ENCODE data around the gene ARID5B. TPM values are rescaled to one million over a fixed set of nuclear protein-coding genes. Genes with fewer than 3 reads are reported as not detected.
A peak's percentile ranks its signal among the peaks of the same experiment; 100 is the strongest.

Gene ARID5B
- total RNA-seq, 2 donors from 2014 or later, result 74.4 to 113 TPM

GRCh38 chr10:62077330-62078015 lies 176.0 kb downstream of the ARID5B start:
- Mint-ChIP-seq H3K9me3 (peaks cover 0 to 4% of the 10 kb centered on the region in 2 donors), H3K4me3 (peak overlapping the region in 1 of 2 donors; percentile 66), H3K27ac (peak overlapping the region; percentile 89), H3K36me3 (ENCODE audit: insufficient read depth in 2 of 2) (peaks cover 30 to 64% of the 10 kb centered on the region in 2 donors), H3K27me3 (ENCODE audit: low read depth) (no peaks in the 10 kb centered on the region), H3K4me1 (ENCODE audit: low read depth) (peaks cover 82% of the 10 kb centered on the region)
- DNase-seq, result no peak
- no peak for ATAC-seq (replicated peaks in 1 of 2)

GRCh38 chr10:62079885-62080559 lies 178.5 kb downstream of the ARID5B start:
- H3K4me3 Mint-ChIP-seq, result peak overlapping the region in 1 of 2 donors; percentile 29
- DNase-seq (no peak), ATAC-seq (replicated peaks in 1 of 2) (peak; percentile 14 to 27)
- no peaks in the 10 kb centered on the region for H3K27me3 Mint-ChIP-seq (ENCODE audit: low read depth)
- H3K9me3 Mint-ChIP-seq, result peaks cover 0 to 4% of the 10 kb centered on the region in 2 donors
- peak overlapping the region; percentile 54 for H3K27ac Mint-ChIP-seq
- H3K36me3 Mint-ChIP-seq (ENCODE audit: insufficient read depth in 2 of 2), result peaks cover 27 to 56% of the 10 kb centered on the region in 2 donors
- peaks cover 82% of the 10 kb centered on the region for H3K4me1 Mint-ChIP-seq (ENCODE audit: low read depth)

- Mint-ChIP-seq H3K27me3 (ENCODE audit: low read depth) (no peaks in the 10 kb centered on the region), H3K9me3 (peaks cover 0 to 4% of the 10 kb centered on the region in 2 donors), H3K36me3 (ENCODE audit: insufficient read depth in 2 of 2) (peaks cover 26 to 58% of the 10 kb centered on the region in 2 donors), H3K4me1 (ENCODE audit: low read depth) (peaks cover 83% of the 10 kb centered on the region), H3K4me3 (peak overlapping the region; percentile 43 to 77), H3K27ac (peak overlapping the region; percentile 31)
- no peak for ATAC-seq (replicated peaks in 1 of 2)
- no peak for DNase-seq
These were observed 179.4 kb downstream of the ARID5B start for GRCh38 chr10:62080905-62081304.

- ATAC-seq (replicated peaks in 1 of 2) (no peak), DNase-seq (no peak)
- Mint-ChIP-seq H3K4me1 (ENCODE audit: low read depth) (peaks cover 81% of the 10 kb centered on the region), H3K27me3 (ENCODE audit: low read depth) (no peaks in the 10 kb centered on the region), H3K36me3 (ENCODE audit: insufficient read depth in 2 of 2) (peaks cover 26 to 59% of the 10 kb centered on the region in 2 donors), H3K27ac (peak overlapping the region; percentile 31), H3K9me3 (peaks cover 0 to 4% of the 10 kb centered on the region in 2 donors), H3K4me3 (peak overlapping the region; percentile 43 to 77)
These were observed 180.1 kb downstream of the ARID5B start for GRCh38 chr10:62081341-62082270.

- Mint-ChIP-seq H3K27ac (peak overlapping the region; percentile 31), H3K27me3 (ENCODE audit: low read depth) (no peaks in the 10 kb centered on the region), H3K4me1 (ENCODE audit: low read depth) (peaks cover 74% of the 10 kb centered on the region), H3K36me3 (ENCODE audit: insufficient read depth in 2 of 2) (peaks cover 21 to 55% of the 10 kb centered on the region in 2 donors), H3K4me3 (peak overlapping the region; percentile 43 to 77), H3K9me3 (peaks cover 0 to 4% of the 10 kb centered on the region in 2 donors)
- ATAC-seq (replicated peaks in 1 of 2) (no peak), DNase-seq (no peak)
These were observed 180.8 kb downstream of the ARID5B start for GRCh38 chr10:62082271-62082656.

- peaks cover 68% of the 10 kb centered on the region for H3K4me1 Mint-ChIP-seq (ENCODE audit: low read depth)
- no peaks in the 10 kb centered on the region for H3K27me3 Mint-ChIP-seq (ENCODE audit: low read depth)
- ATAC-seq (replicated peaks in 1 of 2) (peak; percentile 65 to 69), DNase-seq (peak; percentile 39 to 50)
- peak overlapping the region; percentile 31 for H3K27ac Mint-ChIP-seq
- peak overlapping the region; percentile 61 to 77 for H3K4me3 Mint-ChIP-seq
- peaks cover 0 to 4% of the 10 kb centered on the region in 2 donors for H3K9me3 Mint-ChIP-seq
- peaks cover 20 to 54% of the 10 kb centered on the region in 2 donors for H3K36me3 Mint-ChIP-seq (ENCODE audit: insufficient read depth in 2 of 2)
These were observed 181.4 kb downstream of the ARID5B start for GRCh38 chr10:62082729-62083411.

- Mint-ChIP-seq H3K27me3 (ENCODE audit: low read depth) (no peaks in the 10 kb centered on the region), H3K9me3 (peaks cover 0 to 4% of the 10 kb centered on the region in 2 donors), H3K36me3 (ENCODE audit: insufficient read depth in 2 of 2) (peaks cover 25 to 62% of the 10 kb centered on the region in 2 donors), H3K4me3 (peak overlapping the region; percentile 62 to 77), H3K27ac (peak overlapping the region; percentile 31), H3K4me1 (ENCODE audit: low read depth) (peaks cover 68% of the 10 kb centered on the region)
- DNase-seq (no peak), ATAC-seq (replicated peaks in 1 of 2) (no peak)
These were observed 182.1 kb downstream of the ARID5B start for GRCh38 chr10:62083412-62084267.

- peaks cover 25 to 68% of the 10 kb centered on the region in 2 donors for H3K36me3 Mint-ChIP-seq (ENCODE audit: insufficient read depth in 2 of 2)
- H3K27ac Mint-ChIP-seq, result peak overlapping the region; percentile 31
- DNase-seq (no peak), ATAC-seq (replicated peaks in 1 of 2) (no peak)
- H3K27me3 Mint-ChIP-seq (ENCODE audit: low read depth), result no peaks in the 10 kb centered on the region
- peaks cover 67% of the 10 kb centered on the region for H3K4me1 Mint-ChIP-seq (ENCODE audit: low read depth)
- peak overlapping the region in 1 of 2 donors; percentile 62 for H3K4me3 Mint-ChIP-seq
- peaks cover 0 to 4% of the 10 kb centered on the region in 2 donors for H3K9me3 Mint-ChIP-seq
These were observed 183.0 kb downstream of the ARID5B start for GRCh38 chr10:62084451-62084850.

GRCh38 chr10:62085404-62085803 lies 183.9 kb downstream of the ARID5B start:
- H3K36me3 Mint-ChIP-seq (ENCODE audit: insufficient read depth in 2 of 2), result peaks cover 26 to 69% of the 10 kb centered on the region in 2 donors
- DNase-seq (no peak), ATAC-seq (replicated peaks in 1 of 2) (peak in 1 of 2 donors; percentile 21)
- H3K4me3 Mint-ChIP-seq, result peak overlapping the region in 1 of 2 donors; percentile 60
- H3K27ac Mint-ChIP-seq, result peak overlapping the region; percentile 31
- peaks cover 66% of the 10 kb centered on the region for H3K4me1 Mint-ChIP-seq (ENCODE audit: low read depth)
- H3K27me3 Mint-ChIP-seq (ENCODE audit: low read depth), result no peaks in the 10 kb centered on the region
- H3K9me3 Mint-ChIP-seq, result no peaks in the 10 kb centered on the region

GRCh38 chr10:62085821-62086220 lies 184.3 kb downstream of the ARID5B start:
- Mint-ChIP-seq H3K27me3 (ENCODE audit: low read depth) (no peaks in the 10 kb centered on the region), H3K4me3 (peak overlapping the region in 1 of 2 donors; percentile 60), H3K9me3 (no peaks in the 10 kb centered on the region), H3K27ac (peak overlapping the region; percentile 31), H3K36me3 (ENCODE audit: insufficient read depth in 2 of 2) (peaks cover 30 to 71% of the 10 kb centered on the region in 2 donors), H3K4me1 (ENCODE audit: low read depth) (peaks cover 62% of the 10 kb centered on the region)
- DNase-seq (no peak), ATAC-seq (replicated peaks in 1 of 2) (no peak)

- H3K4me3 Mint-ChIP-seq, result no peak overlapping the region
- H3K9me3 Mint-ChIP-seq, result peaks cover 0 to 1% of the 10 kb centered on the region in 2 donors
- peak overlapping the region; percentile 75 for H3K27ac Mint-ChIP-seq
- DNase-seq, result no peak
- peaks cover 60% of the 10 kb centered on the region for H3K4me1 Mint-ChIP-seq (ENCODE audit: low read depth)
- peaks cover 40 to 84% of the 10 kb centered on the region in 2 donors for H3K36me3 Mint-ChIP-seq (ENCODE audit: insufficient read depth in 2 of 2)
- ATAC-seq (replicated peaks in 1 of 2), result no peak
- no peaks in the 10 kb centered on the region for H3K27me3 Mint-ChIP-seq (ENCODE audit: low read depth)
These were observed 185.8 kb downstream of the ARID5B start for GRCh38 chr10:62087329-62087728.

Measured in activated T-cell treated with anti-CD3 and anti-CD28 coated beads, Interleukin-2, amount 50 U/mL, for 72 hours (primary cell).